Ovary (tissue), 9 donors: Measurements from ENCODE around the gene HS1BP3. TPM values are rescaled to one million over a fixed set of nuclear protein-coding genes. Genes with fewer than 3 reads are reported as not detected.

Source experiments
- DNase-seq, 5 donors: peaks; one replicate each; pipeline ENCODE4 v3.0.0-alpha.2; 2019 to 2020
- H3K27ac ChIP-seq, 2 donors: fragments of 200-600 bp; one replicate each; pipeline versions ENCODE4 v1.5.1 to v1.8.0; 2019 to 2022
- H3K27me3 ChIP-seq: fragments of 200-600 bp; one replicate; pipeline ENCODE4 v1.8.0; 2022
- H3K36me3 ChIP-seq: fragments of 200-600 bp; sonication (generic); one replicate; pipeline ENCODE4 v1.5.1; 2019
- H3K4me1 ChIP-seq: one replicate; pipeline ENCODE4 v1.8.1; 2013; ENCODE audit warnings: mild to moderate bottlenecking, moderate library complexity; ENCODE audit not compliant: insufficient read depth
- H3K4me3 ChIP-seq: fragments of 200-600 bp; sonication (generic); one replicate; pipeline ENCODE4 v1.5.1; 2017
- H3K9me3 ChIP-seq, 2 donors: fragments of 200-600 bp in 1 of 2; sonication (generic) in 1 of 2; one replicate each; pipeline versions ENCODE4 v1.5.1 to v1.8.1; 2013 to 2019; ENCODE audit warnings: mild to moderate bottlenecking in 1 of 2, moderate library complexity in 1 of 2
- CTCF ChIP-seq, 3 donors: fragments of 450-650 bp in 2 of 3; fragments of 200-600 bp in 1 of 3; IDR thresholded peaks; one replicate each; pipeline versions ENCODE4 v1.5.1 to v1.8.0; 2016 to 2022; ENCODE audit warnings: antibody characterized with exemption in 3 of 3, mild to moderate bottlenecking in 1 of 3
- EP300 ChIP-seq: sonication (generic); formaldehyde crosslinking; IDR thresholded peaks from one replicate; pipeline ENCODE4 v1.6.1; 2017; ENCODE audit warnings: antibody characterized with exemption
- POLR2A ChIP-seq: fragments of 450-650 bp; IDR thresholded peaks from one replicate; pipeline ENCODE4 v1.6.1; 2017; ENCODE audit warnings: antibody characterized with exemption, mild to moderate bottlenecking, moderate library complexity
- WGBS, 3 donors: extraction: QIAGEN DNeasy Blood & Tissue Kit in 1 of 3; methylation state at CpG; one replicate each; pipeline versions ENCODE4 v1.1.5 to v1.1.7; 2013 to 2017; 5-methylcytosine and 5-hydroxymethylcytosine counted together
- intact Hi-C, 4 donors: fragments of 100-400 bp; cut with DNase I; formaldehyde crosslinking; loops; one replicate each; pipeline versions ENCODE4 v1.11.0 to v1.15.1; 2022 to 2023
- polyA plus RNA-seq, 2 donors: library from polyadenylated mRNA; stranded (reverse); fragments of 200-250 nt in 1 of 2; fragments of 350-450 nt in 1 of 2; fragmentation: Illumina TruSeq in 1 of 2; extraction: RNeasy Lipid Tissue Mini Kit (QIAGEN cat#74804) in 1 of 2; gene quantifications; one replicate each; pipeline ENCODE4 v1.2.3, GENCODE V29; 2013 to 2014
- total RNA-seq, 7 donors: library from RNA; depleted of rRNA in 2 of 7; stranded (reverse); fragments of >200 nt in 2 of 7; fragmentation: NEBNext Ultra II Directional in 3 of 7; extraction: Animal tissue kit (Norgen Biotek cat#: 25700) in 3 of 7; gene quantifications; one replicate each; pipeline versions ENCODE4 v1.1.0 to v1.2.4, GENCODE V29; 2016 to 2023
- donor health status: DM: no; HTN: no; CAD: no; lungs with moderate emphysema.
- donor health status: DM: no; HTN: no; CAD: no.
- donor health status: Bipolar disorder and iron deficiency.
- donor health status: DM: yes; HTN: yes; CAD: no.
- donor health status: DM: no; HTN: no; CAD: no.
- donor health status: DM: yes; HTN: yes; CAD: no.

The HS1BP3 gene
- total and polyA plus RNA-seq, 9 donors, result 12.0 to 24.4 (median 22.2) TPM

GRCh38 chr2:20607446-20607845, 43.5 kb downstream of the HS1BP3 start:
- H3K36me3 ChIP-seq, result no peaks in the 10 kb centered on the region
- no peaks in the 10 kb centered on the region for H3K9me3 ChIP-seq
- H3K4me1 ChIP-seq, result peaks cover 15% of the 10 kb centered on the region
- no peak overlapping the region for H3K27ac ChIP-seq
- no peak for TF ChIP-seq CTCF (IDR thresholded peaks at IDR 0.05)
- TF ChIP-seq EP300, result no peak
- no peak for TF ChIP-seq POLR2A
- intact Hi-C loops, result no loop called here
- DNase-seq, result no peak
- WGBS, 3 donors, result 75 to 90% (median 80%) methylated on average over 2 of the region's 2 CpGs
- no peaks in the 10 kb centered on the region for H3K27me3 ChIP-seq
- H3K4me3 ChIP-seq, result no peak overlapping the region

- intact Hi-C loops, result no loop called here
- TF ChIP-seq CTCF (IDR thresholded peaks at IDR 0.05), result no peak
- TF ChIP-seq POLR2A, result no peak
- no peak for TF ChIP-seq EP300
- Histone ChIP-seq H3K4me3 (no peak overlapping the region), H3K27ac (no peak overlapping the region), H3K4me1 (peaks cover 11% of the 10 kb centered on the region), H3K9me3 (no peaks in the 10 kb centered on the region), H3K27me3 (no peaks in the 10 kb centered on the region), H3K36me3 (no peaks in the 10 kb centered on the region)
- WGBS, 3 donors, result 76 to 77% (median 77%) methylated on average over 3 of the region's 3 CpGs
- DNase-seq, result no peak
These were observed 44.7 kb downstream of the HS1BP3 start for GRCh38 chr2:20606198-20606597.

- Histone ChIP-seq H3K4me1 (peaks cover 8% of the 10 kb centered on the region), H3K9me3 (no peaks in the 10 kb centered on the region), H3K4me3 (no peak overlapping the region), H3K27me3 (no peaks in the 10 kb centered on the region), H3K27ac (peak overlapping the region; percentile 28 to 70), H3K36me3 (no peaks in the 10 kb centered on the region)
- TF ChIP-seq CTCF (IDR thresholded peaks at IDR 0.05) (no peak), EP300 (no peak)
- intact Hi-C loops, result no loop called here
- WGBS, 3 donors, result 20 to 22% (median 21%) methylated on average over 5 of the region's 5 CpGs
- peak in 4 of 5 donors; percentile 51 to 70 (median 58) for DNase-seq
These were observed 45.9 kb downstream of the HS1BP3 start for GRCh38 chr2:20604951-20605381.

GRCh38 chr2:20604401-20604911, 46.4 kb downstream of the HS1BP3 start:
- Histone ChIP-seq H3K9me3 (no peaks in the 10 kb centered on the region), H3K27ac (peak overlapping the region in 1 of 2 donors; percentile 70), H3K36me3 (no peaks in the 10 kb centered on the region), H3K4me3 (no peak overlapping the region), H3K4me1 (peaks cover 8% of the 10 kb centered on the region), H3K27me3 (no peaks in the 10 kb centered on the region)
- no peak for TF ChIP-seq EP300
- peak in 1 of 3 donors; percentile 2 for TF ChIP-seq CTCF (IDR thresholded peaks at IDR 0.05)
- TF ChIP-seq POLR2A, result peak; percentile 3
- DNase-seq, result peak in 2 of 5 donors; percentile 31 to 41
- intact Hi-C loops, result no loop called here
- 45 to 52% (median 50%) methylated on average over 7 of the region's 7 CpGs for WGBS, 3 donors
